Measurements from ENCODE around the gene ERMAP.

ERMAP gene

DNA sequence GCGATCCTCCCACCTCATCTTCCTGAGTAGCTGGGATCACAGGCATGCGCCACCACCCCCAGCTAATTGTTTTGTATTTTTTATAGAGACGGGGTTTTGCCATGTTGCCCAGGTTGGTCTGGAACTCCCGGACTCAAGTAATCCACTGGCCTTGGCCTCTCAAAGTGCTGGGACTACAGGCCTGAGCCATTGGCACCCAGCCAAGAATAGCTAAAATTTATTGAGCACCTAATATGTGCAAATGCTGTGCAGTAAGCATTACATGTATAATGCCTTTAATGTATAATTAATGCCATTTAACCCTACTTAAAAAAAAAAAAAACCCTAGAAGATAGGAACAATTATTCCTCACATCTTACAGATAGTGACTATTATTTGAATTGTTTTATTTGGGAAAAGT is 72.3 kb downstream of the ERMAP start:
- no peaks in the 10 kb centered on the region for H3K36me3 ChIP-seq (ENCODE audit: insufficient read depth, insufficient read length, low read length)
- TF ChIP-seq ZNF274 (IDR thresholded peaks at IDR 0.05; ENCODE audit: low read depth, low read length): no peak
- no peak for TF ChIP-seq SUZ12 (IDR thresholded peaks at IDR 0.05; ENCODE audit: extremely low read depth, insufficient read depth, insufficient read length)
- no peak for TF ChIP-seq YY1 (IDR thresholded peaks at IDR 0.05; ENCODE audit: insufficient read depth, insufficient read length)
- H3K27me3 ChIP-seq (ENCODE audit: insufficient read depth, insufficient read length): peaks cover 3% of the 10 kb centered on the region
- H3K9ac ChIP-seq (ENCODE audit: insufficient read length, low read depth): no peak overlapping the region
- no peak for DNase-seq (ENCODE audit: low read depth, low spot score)
- H3K9me3 ChIP-seq (ENCODE audit: insufficient read depth, low read length): no peaks in the 10 kb centered on the region; the same call in 1 of the 2 replicates
- no peak overlapping the region for H3K4me3 ChIP-seq (ENCODE audit: insufficient read length, low read depth)
- H3K4me1 ChIP-seq (ENCODE audit: insufficient read depth, insufficient read length): no peaks in the 10 kb centered on the region

- no peaks in the 10 kb centered on the region; the same call in 1 of the 2 replicates for H3K9me3 ChIP-seq (ENCODE audit: insufficient read depth, low read length)
- H3K9ac ChIP-seq (ENCODE audit: insufficient read length, low read depth): no peak overlapping the region
- no peak overlapping the region for H3K4me3 ChIP-seq (ENCODE audit: insufficient read length, low read depth)
- H3K27me3 ChIP-seq (ENCODE audit: insufficient read depth, insufficient read length): peaks cover 3% of the 10 kb centered on the region
- DNase-seq (ENCODE audit: low read depth, low spot score): no peak
- H3K36me3 ChIP-seq (ENCODE audit: insufficient read depth, insufficient read length, low read length): no peaks in the 10 kb centered on the region
- TF ChIP-seq SUZ12 (IDR thresholded peaks at IDR 0.05; ENCODE audit: extremely low read depth, insufficient read depth, insufficient read length) (no peak), ZNF274 (IDR thresholded peaks at IDR 0.05; ENCODE audit: low read depth, low read length) (no peak), YY1 (IDR thresholded peaks at IDR 0.05; ENCODE audit: insufficient read depth, insufficient read length) (no peak)
- no peaks in the 10 kb centered on the region for H3K4me1 ChIP-seq (ENCODE audit: insufficient read depth, insufficient read length)
These were observed 74.7 kb downstream of the ERMAP start for GRCh38 chr1:42891465-42892138.

All from NT2/D1 (cell line).